NCI-H2196 treated with DMSO at 0.1 percent for 48 hours (cell line): ENCODE measurements around the gene CDYL.

Experiments used
- DNase-seq: peaks from one replicate; lab custom pipeline; 2025; ENCODE audit not compliant: unreplicated experiment; lab: John Stamatoyannopoulos, UW

Gene CDYL

GRCh38 chr6:4905826-4906225 is 129.6 kb downstream of the CDYL start:
- no peak for DNase-seq

GRCh38 chr6:4906293-4907276 is 130.4 kb downstream of the CDYL start:
- DNase-seq, result no peak

- no peak for DNase-seq
Measured at GRCh38 chr6:4907602-4908001, 131.4 kb downstream of the CDYL start.

GRCh38 chr6:4908062-4908461 is 131.9 kb downstream of the CDYL start:
- no peak for DNase-seq

GRCh38 chr6:4909063-4909706 is 133.0 kb downstream of the CDYL start:
- no peak for DNase-seq

- DNase-seq, result no peak
Measured at GRCh38 chr6:4910037-4910760, 134.0 kb downstream of the CDYL start.

- no peak for DNase-seq
Measured at GRCh38 chr6:4912559-4912958, 136.4 kb downstream of the CDYL start.

GRCh38 chr6:4913705-4914419 is 137.7 kb downstream of the CDYL start:
- no peak for DNase-seq

GRCh38 chr6:4914420-4915159 is 138.4 kb downstream of the CDYL start:
- DNase-seq, result no peak

GRCh38 chr6:4916954-4917561 is 140.9 kb downstream of the CDYL start:
- DNase-seq, result no peak

- DNase-seq, result no peak
Measured at GRCh38 chr6:4920914-4921410, 144.8 kb downstream of the CDYL start.

- no peak for DNase-seq
Measured at GRCh38 chr6:4922488-4923037, 146.4 kb downstream of the CDYL start.

- no peak for DNase-seq
Measured at GRCh38 chr6:4923081-4923480, 146.9 kb downstream of the CDYL start.

GRCh38 chr6:4924661-4925271 is 148.6 kb downstream of the CDYL start:
- DNase-seq, result no peak

GRCh38 chr6:4925580-4925979 is 149.4 kb downstream of the CDYL start:
- no peak for DNase-seq

- DNase-seq, result no peak
Measured at GRCh38 chr6:4928426-4928825, 152.2 kb downstream of the CDYL start.

- no peak for DNase-seq
Measured at GRCh38 chr6:4929097-4929718, 153.0 kb downstream of the CDYL start.

- no peak for DNase-seq
Measured at GRCh38 chr6:4930025-4930691, 154.0 kb downstream of the CDYL start.
